GM12878 (cell line): ENCODE data around the gene METRNL.

Source experiments
- ATF2 ChIP-seq: IDR thresholded peaks from 2 replicates; pipeline ENCODE4 v1.6.1; 2012; ENCODE audit warnings: low read length, inconsistent platforms
- CBFB ChIP-seq: IDR thresholded peaks from 2 replicates; pipeline ENCODE4 v1.6.1; 2016; ENCODE audit warnings: antibody characterized with exemption, low read depth
- CTCF ChIP-seq, 3 experiments: IDR thresholded peaks in 2 of 3; conservative IDR thresholded peaks in 1 of 3; 2 replicates each; pipeline ENCODE4 v1.5.1; 2011; ENCODE audit warnings: low read depth in 3 of 3, low read length in 3 of 3, mild to moderate bottlenecking in 3 of 3, control low read depth in 2 of 3, moderate library complexity in 2 of 3, inconsistent platforms in 1 of 3, mixed read lengths in 1 of 3; ENCODE audit not compliant: control insufficient read depth in 2 of 3, insufficient read depth in 1 of 3; ENCODE audit errors: extremely low read depth in 1 of 3
- MAX ChIP-seq: IDR thresholded peaks from 2 replicates; pipeline ENCODE4 v1.6.1; 2012; ENCODE audit warnings: low read depth, low read length, improper control_type of control experiment
- SP1 ChIP-seq: IDR thresholded peaks from one replicate; pipeline ENCODE4 v1.6.1; 2011; ENCODE audit warnings: low read depth, low read length
- SRF ChIP-seq, 2 experiments: IDR thresholded peaks; 2 replicates each; pipeline ENCODE4 v1.6.1; 2011; ENCODE audit warnings: low read depth in 2 of 2, low read length in 2 of 2, mild to moderate bottlenecking in 1 of 2, moderate library complexity in 1 of 2
- STAT3 ChIP-seq: IDR thresholded peaks from 2 replicates; pipeline ENCODE4 v1.6.1; 2011; ENCODE audit warnings: low read depth, low read length, improper control_type of control experiment
- SUZ12 ChIP-seq: fragments of 200-600 bp; sonication (generic); IDR thresholded peaks from one replicate; pipeline ENCODE4 v1.6.1; 2018; ENCODE audit warnings: antibody characterized with exemption, mild to moderate bottlenecking; ENCODE audit not compliant: unreplicated experiment

GRCh38 chr17:83064021-83064731 lies 15.2 kb upstream of the METRNL start:
- TF ChIP-seq SP1 (no peak), STAT3 (no peak), SUZ12 (no peak), CTCF (IDR thresholded peaks at IDR 0.05 in 2 of 3, conservative IDR thresholded peaks at IDR 0.05 in 1 of 3; ENCODE audit: control insufficient read depth in 2 of 3, extremely low read depth in 1 of 3, insufficient read depth in 1 of 3, low read depth in 3 of 3, low read length in 3 of 3) (no peak), ATF2 (no peak), MAX (no peak), SRF (IDR thresholded peaks at IDR 0.05; ENCODE audit: low read depth in 2 of 2, low read length in 2 of 2) (no peak), CBFB (no peak)
